Keratinocyte (primary cell): Measurements from ENCODE around the gene CHD2.

Experiments used
- EZH2 ChIP-seq: IDR thresholded peaks from one replicate; pipeline ENCODE4 v1.6.1; 2012; ENCODE audit warnings: inconsistent platforms, mild to moderate bottlenecking, low read length, moderate library complexity
- TF ChIP-seq, protein P1 (sequence below), 3 experiments: IDR thresholded peaks in 1 of 3; conservative IDR thresholded peaks in 1 of 3; optimal IDR thresholded peaks in 1 of 3; 2 replicates in 2 of 3; 3 replicates in 1 of 3; pipeline versions ENCODE3 to v1.5.1; 2011; ENCODE audit warnings: low read length in 3 of 3, mild to moderate bottlenecking in 3 of 3, moderate library complexity in 2 of 3, control low read depth in 1 of 3, inconsistent platforms in 1 of 3; ENCODE audit not compliant: insufficient read depth in 2 of 3; ENCODE audit errors: extremely low read depth in 1 of 3

DNA sequence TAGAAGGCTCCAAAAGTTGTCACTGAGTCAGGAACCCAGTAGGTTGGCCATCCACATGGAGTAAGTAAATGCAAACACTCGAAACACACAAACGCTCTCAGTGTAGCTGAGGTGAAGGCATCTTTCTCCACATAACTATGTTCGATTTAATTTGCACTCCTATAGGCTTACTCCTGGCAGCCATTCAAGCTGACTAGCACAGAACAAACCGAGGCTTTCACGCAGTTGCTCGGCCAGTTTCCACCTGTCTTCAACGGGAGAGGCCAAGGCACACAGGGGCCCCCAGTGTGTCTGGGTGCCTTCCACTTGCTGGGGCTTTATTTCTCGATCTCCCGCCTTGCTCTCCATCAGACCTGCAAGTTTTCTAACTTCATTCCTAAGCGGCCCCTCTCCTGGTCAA is 170.0 kb downstream of the CHD2 start:
- TF ChIP-seq, protein P1, sequence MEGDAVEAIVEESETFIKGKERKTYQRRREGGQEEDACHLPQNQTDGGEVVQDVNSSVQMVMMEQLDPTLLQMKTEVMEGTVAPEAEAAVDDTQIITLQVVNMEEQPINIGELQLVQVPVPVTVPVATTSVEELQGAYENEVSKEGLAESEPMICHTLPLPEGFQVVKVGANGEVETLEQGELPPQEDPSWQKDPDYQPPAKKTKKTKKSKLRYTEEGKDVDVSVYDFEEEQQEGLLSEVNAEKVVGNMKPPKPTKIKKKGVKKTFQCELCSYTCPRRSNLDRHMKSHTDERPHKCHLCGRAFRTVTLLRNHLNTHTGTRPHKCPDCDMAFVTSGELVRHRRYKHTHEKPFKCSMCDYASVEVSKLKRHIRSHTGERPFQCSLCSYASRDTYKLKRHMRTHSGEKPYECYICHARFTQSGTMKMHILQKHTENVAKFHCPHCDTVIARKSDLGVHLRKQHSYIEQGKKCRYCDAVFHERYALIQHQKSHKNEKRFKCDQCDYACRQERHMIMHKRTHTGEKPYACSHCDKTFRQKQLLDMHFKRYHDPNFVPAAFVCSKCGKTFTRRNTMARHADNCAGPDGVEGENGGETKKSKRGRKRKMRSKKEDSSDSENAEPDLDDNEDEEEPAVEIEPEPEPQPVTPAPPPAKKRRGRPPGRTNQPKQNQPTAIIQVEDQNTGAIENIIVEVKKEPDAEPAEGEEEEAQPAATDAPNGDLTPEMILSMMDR (optimal IDR thresholded peaks at IDR 0.05 in 1 of 3, IDR thresholded peaks at IDR 0.05 in 1 of 3, conservative IDR thresholded peaks at IDR 0.05 in 1 of 3; ENCODE audit: extremely low read depth in 1 of 3, insufficient read depth in 2 of 3, low read length in 3 of 3): no peak
- TF ChIP-seq EZH2: no peak
